GM23248 (cell line): ENCODE measurements around the gene PLCH2.

ENCODE experiments used
- EZH2 ChIP-seq: fragments of 200-600 bp; sonication (generic); IDR thresholded peaks from 2 replicates; pipeline ENCODE4 v1.6.1; 2018; ENCODE audit warnings: antibody characterized with exemption, mild to moderate bottlenecking; ENCODE audit not compliant: insufficient read depth, poor library complexity, severe bottlenecking
- EZH2phosphoT487 ChIP-seq: fragments of 200-600 bp; sonication (generic); IDR thresholded peaks from 2 replicates; pipeline ENCODE4 v1.6.1; 2018; ENCODE audit warnings: antibody characterized with exemption, moderate library complexity, mild to moderate bottlenecking, low read depth; ENCODE audit not compliant: insufficient read depth

GRCh38 chr1:2486041-2486440, 10.0 kb downstream of the PLCH2 start:
- TF ChIP-seq EZH2 (no peak), EZH2phosphoT487 (no peak)
